Body of pancreas (tissue), 4 donors: ENCODE data around the gene AOC1. TPM values are rescaled to one million over a fixed set of nuclear protein-coding genes. Genes with fewer than 3 reads are reported as not detected.

Experiments used
- ATAC-seq: fragments of 150-250 bp; one replicate; pipeline ENCODE4 v1.9.1; 2016
- DNase-seq, 4 donors: peaks; one replicate each; pipeline ENCODE4 v3.0.0-alpha.2; 2019
- H3K27ac ChIP-seq, 4 donors: fragments of 200-600 bp; sonication (generic); 1 replicate in 3 of 4; 2 replicates in 1 of 4; pipeline versions ENCODE4 v1.5.1 to v1.6.1; 2016 to 2019; ENCODE audit warnings: mild to moderate bottlenecking in 1 of 4, mixed read lengths in 1 of 4, moderate library complexity in 1 of 4
- H3K27me3 ChIP-seq, 2 donors: fragments of 200-600 bp; sonication (generic); one replicate each; pipeline ENCODE4 v1.6.0; 2016; ENCODE audit warnings: mild to moderate bottlenecking in 1 of 2
- H3K36me3 ChIP-seq, 2 donors: fragments of 200-600 bp; sonication (generic); replicated peaks in 1 of 2; 2 replicates each; pipeline ENCODE4 v1.5.1; 2016; ENCODE audit warnings: low read depth in 2 of 2; ENCODE audit not compliant: insufficient read depth in 1 of 2
- H3K4me1 ChIP-seq: fragments of 200-600 bp; sonication (generic); one replicate; pipeline ENCODE4 v1.6.0; 2016
- H3K4me3 ChIP-seq, 2 donors: fragments of 200-600 bp; sonication (generic); 1 replicate in 1 of 2; 2 replicates in 1 of 2; pipeline ENCODE4 v1.5.1; 2016 to 2019
- H3K9me3 ChIP-seq, 3 donors: fragments of 200-600 bp; sonication (generic); 1 replicate in 2 of 3; 2 replicates in 1 of 3; pipeline ENCODE4 v1.5.1; 2016
- POLR2A ChIP-seq, 3 donors: fragments of 450-650 bp; IDR thresholded peaks; one replicate each; pipeline ENCODE4 v1.6.1; 2016; ENCODE audit warnings: antibody characterized with exemption in 3 of 3, mild to moderate bottlenecking in 2 of 3
- WGBS, 2 donors: methylation state at CpG; one replicate each; pipeline ENCODE4 v1.1.5; 2017; 5-methylcytosine and 5-hydroxymethylcytosine counted together
- intact Hi-C: fragments of 100-400 bp; cut with DNase I; formaldehyde crosslinking; loops from one replicate; pipeline ENCODE4 v1.15.1; 2023
- total RNA-seq, 2 donors: library from RNA; depleted of rRNA; stranded (reverse); fragments of >200 nt; gene quantifications; one replicate each; pipeline ENCODE4 v1.1.0, GENCODE V29; 2016
- TF ChIP-seq, protein P1 (sequence below), 7 experiments: fragments of 450-650 bp in 4 of 7; fragments of 200-600 bp in 3 of 7; sonication (generic) in 3 of 7; IDR thresholded peaks; one replicate each; pipeline ENCODE4 v1.5.1; 2016 to 2019; ENCODE audit warnings: antibody characterized with exemption in 7 of 7

Gene AOC1
- total RNA-seq, 2 donors from 2014 or later: 1.6 TPM; not detected in 1

DNA sequence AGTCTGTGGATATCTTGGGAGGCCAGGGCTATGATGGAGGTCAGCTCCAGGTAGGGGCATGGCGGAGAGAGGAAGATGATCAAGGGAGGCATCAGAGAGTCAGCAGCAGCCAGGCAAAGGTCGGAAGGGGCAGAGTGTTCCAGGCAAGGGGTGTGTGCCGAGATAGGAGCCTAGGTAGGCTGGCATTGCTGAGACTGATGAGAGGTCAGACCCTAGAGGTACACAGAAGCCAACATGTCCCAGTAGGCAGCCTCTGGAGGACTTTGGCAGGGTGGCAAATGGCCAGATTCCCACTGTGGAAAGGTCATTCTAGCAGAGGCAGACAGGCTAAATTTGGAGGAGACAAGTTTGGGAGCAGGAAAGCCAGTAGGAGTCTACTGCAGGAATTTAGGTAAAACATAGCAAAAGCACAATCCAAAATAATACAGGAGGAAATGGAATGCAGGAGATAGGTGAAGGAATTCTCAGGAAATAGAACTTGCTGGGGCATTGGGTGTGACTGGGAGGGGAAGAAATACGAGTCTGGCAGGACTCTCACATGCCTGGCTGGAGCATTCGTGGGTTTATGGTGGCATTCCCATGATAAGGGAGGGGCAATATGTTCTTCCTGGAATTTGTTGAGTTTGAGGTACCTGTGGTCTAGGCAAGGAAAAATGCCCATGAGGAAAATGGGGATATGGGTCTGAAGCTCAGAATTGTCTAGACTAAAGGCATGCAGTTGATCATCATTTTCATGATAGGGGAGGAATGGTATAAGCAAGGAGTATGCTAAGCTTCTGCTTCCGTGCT is 26.1 kb upstream of the AOC1 start:
- intact Hi-C loops: no loop called here
- Histone ChIP-seq H3K9me3 (no peaks in the 10 kb centered on the region), H3K27ac (no peak overlapping the region), H3K27me3 (no peaks in the 10 kb centered on the region), H3K4me1 (no peaks in the 10 kb centered on the region), H3K4me3 (no peak overlapping the region), H3K36me3 (no peaks in the 10 kb centered on the region)
- ATAC-seq (no peak), DNase-seq (peak in 1 of 4 donors; percentile 21)
- WGBS, 2 donors: 50 to 61% methylated on average over 6 of the region's 6 CpGs
- no peak for TF ChIP-seq POLR2A (IDR thresholded peaks at IDR 0.05)
- TF ChIP-seq, protein P1, sequence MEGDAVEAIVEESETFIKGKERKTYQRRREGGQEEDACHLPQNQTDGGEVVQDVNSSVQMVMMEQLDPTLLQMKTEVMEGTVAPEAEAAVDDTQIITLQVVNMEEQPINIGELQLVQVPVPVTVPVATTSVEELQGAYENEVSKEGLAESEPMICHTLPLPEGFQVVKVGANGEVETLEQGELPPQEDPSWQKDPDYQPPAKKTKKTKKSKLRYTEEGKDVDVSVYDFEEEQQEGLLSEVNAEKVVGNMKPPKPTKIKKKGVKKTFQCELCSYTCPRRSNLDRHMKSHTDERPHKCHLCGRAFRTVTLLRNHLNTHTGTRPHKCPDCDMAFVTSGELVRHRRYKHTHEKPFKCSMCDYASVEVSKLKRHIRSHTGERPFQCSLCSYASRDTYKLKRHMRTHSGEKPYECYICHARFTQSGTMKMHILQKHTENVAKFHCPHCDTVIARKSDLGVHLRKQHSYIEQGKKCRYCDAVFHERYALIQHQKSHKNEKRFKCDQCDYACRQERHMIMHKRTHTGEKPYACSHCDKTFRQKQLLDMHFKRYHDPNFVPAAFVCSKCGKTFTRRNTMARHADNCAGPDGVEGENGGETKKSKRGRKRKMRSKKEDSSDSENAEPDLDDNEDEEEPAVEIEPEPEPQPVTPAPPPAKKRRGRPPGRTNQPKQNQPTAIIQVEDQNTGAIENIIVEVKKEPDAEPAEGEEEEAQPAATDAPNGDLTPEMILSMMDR (IDR thresholded peaks at IDR 0.05): no peak

DNA sequence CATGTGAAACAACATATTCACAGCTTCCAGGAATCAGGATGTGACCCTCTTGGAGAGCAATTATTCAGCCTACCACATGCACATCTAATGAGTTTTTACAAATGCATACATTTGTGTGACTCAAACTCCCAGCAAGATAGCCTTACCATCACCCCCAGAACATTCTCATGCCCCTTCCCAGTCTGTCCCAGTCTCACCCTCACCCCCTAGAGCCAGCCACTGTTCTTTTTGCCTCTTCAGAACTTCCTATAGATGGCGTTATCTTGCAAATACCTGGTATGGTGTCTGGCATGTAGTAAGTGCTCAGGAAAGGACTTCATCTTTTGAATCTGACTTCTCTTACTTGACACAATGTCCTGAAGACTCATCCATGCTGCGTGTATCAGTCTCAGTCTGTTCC is 23.9 kb upstream of the AOC1 start:
- H3K27ac ChIP-seq: no peak overlapping the region

GRCh38 chr7:150829426-150829825 is 22.9 kb upstream of the AOC1 start:
- Histone ChIP-seq H3K9me3 (no peaks in the 10 kb centered on the region), H3K27me3 (no peaks in the 10 kb centered on the region), H3K36me3 (no peaks in the 10 kb centered on the region), H3K4me3 (no peak overlapping the region), H3K27ac (no peak overlapping the region), H3K4me1 (no peaks in the 10 kb centered on the region)
- intact Hi-C loops: no loop called here
- DNase-seq (no peak), ATAC-seq (no peak)
- 56 to 71% methylated on average over 1 of the region's 1 CpG for WGBS, 2 donors
- TF ChIP-seq POLR2A (IDR thresholded peaks at IDR 0.05): no peak
- TF ChIP-seq, protein P1 (IDR thresholded peaks at IDR 0.05): no peak

More for the DNA sequence above, 23.9 kb upstream of the AOC1 start:
- Histone ChIP-seq H3K4me1 (no peaks in the 10 kb centered on the region), H3K4me3 (no peak overlapping the region), H3K36me3 (no peaks in the 10 kb centered on the region), H3K27me3 (no peaks in the 10 kb centered on the region), H3K9me3 (no peaks in the 10 kb centered on the region)
- 83% methylated on average over 2 of the region's 2 CpGs for WGBS, 2 donors
- no peak for DNase-seq
- no peak for ATAC-seq
- intact Hi-C loops: no loop called here
- TF ChIP-seq, protein P1 (IDR thresholded peaks at IDR 0.05): no peak
- no peak for TF ChIP-seq POLR2A (IDR thresholded peaks at IDR 0.05)

GRCh38 chr7:150830937-150831336 is 21.4 kb upstream of the AOC1 start:
- H3K4me3 ChIP-seq: no peak overlapping the region
- no peaks in the 10 kb centered on the region for H3K27me3 ChIP-seq
- intact Hi-C loops: no loop called here
- no peaks in the 10 kb centered on the region for H3K4me1 ChIP-seq
- ATAC-seq (no peak), DNase-seq (no peak)
- 71 to 82% methylated on average over 1 of the region's 1 CpG for WGBS, 2 donors
- no peaks in the 10 kb centered on the region for H3K9me3 ChIP-seq
- no peaks in the 10 kb centered on the region for H3K36me3 ChIP-seq
- no peak overlapping the region for H3K27ac ChIP-seq
- TF ChIP-seq, protein P1 (IDR thresholded peaks at IDR 0.05): no peak
- no peak for TF ChIP-seq POLR2A (IDR thresholded peaks at IDR 0.05)

DNA sequence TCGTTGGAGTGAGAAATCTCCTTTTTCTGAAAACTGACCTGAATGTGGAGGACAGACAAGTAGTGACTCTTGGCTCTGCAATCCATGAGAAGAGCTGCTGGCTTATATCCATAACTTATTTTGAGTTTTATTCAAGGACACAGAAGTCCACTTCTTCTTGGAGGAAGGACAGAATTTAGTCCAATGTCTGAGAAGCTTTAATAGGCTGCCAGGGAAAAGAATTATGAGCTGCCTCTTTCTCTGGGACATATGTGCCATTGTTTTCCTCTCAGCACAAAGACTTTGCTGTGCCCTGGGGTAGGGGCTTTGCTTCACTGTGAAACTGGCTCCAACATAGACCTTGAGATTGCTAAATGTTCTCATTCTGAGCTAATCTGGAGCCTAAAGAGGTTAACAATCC is 20.5 kb upstream of the AOC1 start:
- 50 to 57% methylated on average over 1 of the region's 1 CpG for WGBS, 2 donors
- ATAC-seq: no peak

More for the DNA sequence above, 20.5 kb upstream of the AOC1 start:
- intact Hi-C loops: no loop called here
- H3K27me3 ChIP-seq: no peaks in the 10 kb centered on the region
- H3K27ac ChIP-seq: no peak overlapping the region
- H3K36me3 ChIP-seq: no peaks in the 10 kb centered on the region
- no peak overlapping the region for H3K4me3 ChIP-seq
- H3K4me1 ChIP-seq: no peaks in the 10 kb centered on the region
- TF ChIP-seq, protein P1 (IDR thresholded peaks at IDR 0.05): no peak
- TF ChIP-seq POLR2A (IDR thresholded peaks at IDR 0.05): no peak
- H3K9me3 ChIP-seq: no peaks in the 10 kb centered on the region
- DNase-seq: no peak
